Urothelium cell line (cell line): ENCODE data around the gene NPY4R.
"Not testable (repeated sequence)": the region's sequence is repeated elsewhere in the genome, so short reads cannot be mapped to it uniquely, and the experiment has no call there.

ENCODE experiments used
- DNase-seq: peaks from one replicate; pipeline ENCODE4 v3.0.0; 2011; ENCODE audit warnings: low spot score, mixed read lengths
- FAIRE-seq: peaks from 2 replicates; lab custom pipeline; 2011; peaks lifted over from hg19 to GRCh38; lab: Jason Lieb, UNC

Gene NPY4R

DNA sequence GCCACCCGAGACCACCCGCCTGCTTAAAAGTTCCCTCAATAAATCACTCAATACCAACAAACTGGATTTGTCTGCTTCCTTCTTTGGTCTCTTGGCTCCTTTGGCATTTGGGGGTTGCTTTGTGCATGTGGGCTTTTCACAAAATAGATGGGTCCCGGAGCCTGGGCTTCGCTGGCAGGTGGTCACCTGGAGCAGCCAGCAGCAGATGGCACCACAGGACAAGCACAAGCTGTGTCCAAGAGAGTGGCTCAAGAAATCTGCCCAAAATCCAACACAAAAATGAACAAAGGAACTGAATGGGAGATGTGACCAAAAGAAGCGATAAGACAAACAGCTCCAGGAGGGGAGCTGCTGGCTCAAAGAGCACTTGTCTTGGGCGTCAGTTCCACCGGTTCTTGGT lies 6.2 kb downstream of the NPY4R start:
- FAIRE-seq, DNase-seq: not testable (repeated sequence)

DNA sequence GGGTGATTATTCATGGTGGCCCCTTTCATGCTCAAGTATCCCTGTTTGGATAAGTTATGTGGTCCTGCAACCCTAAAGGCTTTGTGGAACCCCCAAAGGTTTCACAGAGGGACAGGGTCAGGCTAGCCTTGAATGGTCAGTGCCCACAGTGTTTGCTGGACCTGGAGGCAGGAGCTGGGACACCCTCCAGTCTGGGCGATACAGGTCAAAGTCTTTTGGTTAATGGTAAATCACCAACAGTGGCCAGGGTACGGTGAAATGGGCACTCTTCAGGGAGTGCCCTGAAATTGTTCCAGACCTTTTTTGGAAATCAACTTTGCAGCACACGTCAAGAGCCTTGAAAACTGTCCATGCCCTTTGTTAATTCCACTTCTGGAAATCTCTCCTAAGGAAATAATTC lies 8.7 kb downstream of the NPY4R start:
- DNase-seq, FAIRE-seq: not testable (repeated sequence)

- not testable (repeated sequence) for DNase-seq, FAIRE-seq
Observed at GRCh38 chr10:46455992-46456391, 9.8 kb downstream of the NPY4R start.

- FAIRE-seq, DNase-seq: not testable (repeated sequence)
Observed at GRCh38 chr10:46451365-46451764, 14.4 kb downstream of the NPY4R start.

DNA sequence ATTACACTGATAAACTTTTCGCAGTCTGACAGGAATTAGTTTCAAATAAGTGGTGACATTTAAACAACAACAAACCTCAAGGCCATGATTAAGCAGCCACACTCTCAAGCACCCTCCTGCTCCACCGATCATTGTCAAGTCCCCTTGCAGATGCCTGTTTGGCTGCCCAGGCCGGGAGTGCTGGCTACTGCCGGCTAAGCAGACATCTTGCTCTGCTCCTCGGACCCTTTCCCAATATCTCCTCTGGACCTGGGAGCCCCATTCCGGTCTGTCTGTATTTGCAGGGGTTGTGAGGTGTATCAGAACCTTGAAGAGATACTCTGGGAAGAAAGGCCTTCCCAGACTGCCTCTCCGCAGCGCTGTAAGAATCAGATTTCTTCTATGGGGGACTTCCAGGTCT lies 14.9 kb downstream of the NPY4R start:
- not testable (repeated sequence) for FAIRE-seq, DNase-seq

DNA sequence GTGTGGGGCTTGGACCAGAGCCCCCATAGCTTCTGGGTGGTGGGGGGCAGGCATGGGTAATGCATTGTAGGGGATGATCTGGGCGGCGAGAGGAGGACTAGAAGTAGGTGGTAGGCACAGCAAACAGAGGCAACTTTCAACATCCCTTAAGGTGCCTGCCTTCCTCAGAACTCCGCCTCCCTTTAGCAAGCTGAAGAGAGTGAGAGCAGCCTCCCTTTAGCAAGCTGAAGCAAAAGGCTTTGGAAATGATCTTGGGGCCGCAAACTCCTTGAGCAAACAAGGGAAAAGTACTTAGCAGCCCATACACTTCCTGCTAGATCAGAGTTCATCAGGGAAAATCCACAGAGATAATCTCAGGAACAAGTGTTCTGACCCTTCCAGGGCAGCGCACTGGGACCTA lies 18.3 kb downstream of the NPY4R start:
- not testable (repeated sequence) for DNase-seq, FAIRE-seq

GRCh38 chr10:46445389-46446122 lies 20.2 kb downstream of the NPY4R start:
- not testable (repeated sequence) for FAIRE-seq, DNase-seq

DNA sequence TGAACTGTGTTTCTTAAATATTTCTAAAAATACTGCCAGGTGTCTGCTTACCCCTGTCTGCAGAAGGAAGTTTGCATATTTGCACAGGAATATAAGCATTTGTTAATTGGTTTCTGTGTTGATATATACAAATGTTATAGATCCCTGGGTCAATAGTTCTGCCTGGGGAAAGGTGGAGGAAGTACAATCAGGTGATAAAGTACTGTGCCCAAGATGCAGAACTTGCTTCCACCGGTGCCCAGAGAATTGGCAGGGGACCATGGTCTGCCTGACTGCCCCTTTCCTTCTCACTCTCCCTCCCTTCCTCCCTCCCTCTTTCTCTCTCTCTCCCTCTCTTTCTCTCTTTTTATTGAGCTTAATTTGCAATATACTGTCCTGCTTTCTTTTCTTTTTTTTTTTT lies 22.3 kb downstream of the NPY4R start:
- not testable (repeated sequence) for FAIRE-seq, DNase-seq

GRCh38 chr10:46442706-46443275 lies 23.0 kb downstream of the NPY4R start:
- FAIRE-seq, DNase-seq: not testable (repeated sequence)

DNA sequence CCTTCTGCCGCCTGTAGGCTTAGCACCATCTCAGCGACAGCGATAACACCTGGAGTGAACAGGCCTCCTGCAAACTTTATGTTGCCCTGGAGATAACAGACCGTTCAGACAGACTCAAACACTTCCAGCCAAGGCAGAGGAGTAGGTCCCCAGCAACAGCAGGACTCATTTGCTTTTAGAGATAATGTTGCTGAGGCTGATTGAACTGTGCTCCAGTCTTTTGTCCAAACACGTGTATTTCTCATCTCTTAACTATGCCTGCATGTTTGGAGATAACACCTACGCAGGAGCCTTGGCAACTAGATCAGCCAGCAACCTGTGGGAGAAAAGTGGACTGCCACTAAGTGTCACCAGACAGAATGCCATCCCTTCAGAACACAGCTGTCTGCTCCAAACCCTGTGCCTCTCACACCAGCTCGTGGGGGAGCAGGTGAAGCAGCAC lies 23.9 kb downstream of the NPY4R start:
- DNase-seq, FAIRE-seq: not testable (repeated sequence)

DNA sequence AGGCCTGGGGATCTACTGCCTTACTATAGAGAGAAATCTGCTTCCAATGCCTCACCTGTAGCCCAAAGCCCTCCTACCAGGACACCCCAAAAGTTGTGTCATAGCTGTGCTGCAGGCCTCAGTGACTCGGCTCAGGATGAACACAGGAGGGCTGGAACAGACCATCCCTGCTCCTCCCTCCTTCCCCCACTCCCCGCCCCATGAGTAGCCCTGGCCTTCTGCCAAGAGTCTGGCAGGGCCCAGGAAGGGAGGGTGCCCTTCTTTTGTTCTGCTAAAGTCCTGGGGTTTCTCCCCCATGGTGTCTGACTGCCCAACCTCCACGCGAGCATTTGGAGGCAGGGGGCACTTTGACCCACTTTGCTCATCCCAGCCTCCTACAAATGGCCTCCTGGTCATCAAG lies 24.8 kb downstream of the NPY4R start:
- FAIRE-seq, DNase-seq: not testable (repeated sequence)

DNA sequence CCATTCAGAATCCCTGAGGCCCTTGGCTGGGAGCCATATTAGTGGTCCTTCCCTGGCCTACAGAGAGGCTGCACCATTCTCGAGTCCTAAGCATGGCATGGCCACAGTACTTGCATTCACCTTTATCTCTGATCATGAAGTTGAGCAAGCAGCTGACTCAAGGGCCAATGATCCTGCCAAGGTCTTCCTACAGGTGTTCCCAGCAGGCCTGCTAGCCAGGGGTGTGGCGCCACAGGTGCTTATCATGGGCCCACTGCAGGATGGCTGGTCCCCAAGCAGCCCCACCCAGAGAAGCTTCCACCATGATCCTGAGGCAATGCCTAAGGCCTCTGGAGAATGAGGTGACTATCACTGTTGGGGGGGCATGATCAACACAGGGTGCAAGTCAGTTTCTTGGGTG lies 42.2 kb downstream of the NPY4R start:
- FAIRE-seq, DNase-seq: not testable (repeated sequence)

GRCh38 chr10:46419570-46420379 lies 46.0 kb downstream of the NPY4R start:
- not testable (repeated sequence) for FAIRE-seq, DNase-seq

DNA sequence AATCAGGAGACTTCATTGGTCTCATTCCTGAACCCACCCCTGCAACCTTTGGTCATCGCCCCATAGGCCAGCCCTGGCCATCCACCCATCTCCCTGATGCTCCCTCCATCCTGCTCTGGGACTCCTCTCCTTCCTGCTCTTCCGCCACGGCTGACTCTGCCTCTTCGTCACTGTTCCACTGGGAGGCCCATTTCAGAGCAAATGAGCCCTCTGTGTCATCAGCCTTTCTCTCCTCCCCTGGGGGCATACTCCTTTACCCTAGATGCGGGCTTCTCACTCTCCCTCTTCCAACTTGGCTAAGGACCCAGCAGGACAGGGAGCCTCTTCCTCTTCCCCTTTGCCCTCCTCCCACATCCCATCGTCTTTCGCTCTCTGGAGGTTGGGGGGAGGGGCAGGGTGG lies 47.5 kb downstream of the NPY4R start:
- not testable (repeated sequence) for DNase-seq, FAIRE-seq

DNA sequence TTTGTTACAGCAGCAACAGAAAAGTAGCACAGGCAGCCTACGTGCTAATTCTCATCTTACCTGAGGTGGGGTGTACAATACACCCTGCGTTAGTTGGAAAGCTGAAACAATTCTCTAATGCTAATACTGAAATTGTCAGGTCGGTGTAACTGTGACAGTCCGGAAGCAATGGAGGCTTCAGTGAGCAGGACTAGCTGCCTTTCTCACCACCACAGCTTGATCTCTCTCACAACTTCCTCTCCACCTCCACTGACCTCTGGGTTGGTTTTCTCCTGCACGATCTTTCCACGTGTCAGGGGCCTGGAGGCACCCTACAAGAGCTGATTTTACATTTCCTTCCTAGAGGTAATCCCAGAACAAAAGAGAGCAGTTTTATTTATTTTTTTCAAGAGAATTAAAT lies 50.5 kb downstream of the NPY4R start:
- FAIRE-seq, DNase-seq: not testable (repeated sequence)

DNA sequence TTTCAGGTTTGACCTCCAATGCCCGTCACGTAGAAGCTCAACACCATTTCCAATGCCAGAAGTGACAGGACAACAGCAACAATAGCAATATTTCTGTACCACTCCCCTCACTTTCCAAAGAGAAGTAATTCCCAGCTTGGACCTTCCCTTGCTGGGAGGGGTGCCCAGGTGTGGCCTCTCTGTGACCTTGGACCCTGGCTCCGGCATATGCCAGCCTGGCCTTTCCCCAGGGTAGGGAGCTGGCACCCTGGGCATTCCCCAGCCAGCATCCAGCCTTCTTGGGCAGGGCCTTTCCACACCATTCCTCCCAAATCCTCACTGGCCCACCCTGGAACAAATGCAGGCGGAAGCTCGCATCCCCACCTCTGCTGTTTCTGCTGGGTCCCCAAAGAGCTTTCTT lies 53.1 kb downstream of the NPY4R start:
- not testable (repeated sequence) for FAIRE-seq, DNase-seq

DNA sequence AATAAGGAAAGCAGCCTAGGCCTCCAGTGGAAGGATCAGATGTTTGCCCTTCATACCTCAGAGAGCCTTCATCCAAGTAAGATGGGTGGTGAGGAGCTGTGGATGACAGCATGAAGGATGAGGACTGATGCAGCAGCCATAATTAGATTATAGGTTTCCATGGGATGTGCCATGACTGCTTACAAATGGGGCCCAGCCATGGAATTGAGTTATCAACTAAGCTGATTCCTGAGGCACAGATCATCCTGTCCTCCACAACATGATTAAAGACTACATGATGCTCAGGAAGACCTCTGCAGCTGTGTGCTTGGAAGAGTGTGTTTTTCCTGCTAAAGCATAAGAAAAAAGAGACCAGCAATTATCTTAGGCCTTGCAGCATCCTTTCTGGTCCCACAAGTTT lies 54.6 kb downstream of the NPY4R start:
- not testable (repeated sequence) for DNase-seq, FAIRE-seq
